ENCODE measurements around the gene MAD1L1. TPM values are rescaled to one million over a fixed set of nuclear protein-coding genes. Genes with fewer than 3 reads are reported as not detected.

MAD1L1 gene
- total RNA-seq, 4 donors from 2014 or later = 60.3 to 149 (median 73.7) TPM

DNA sequence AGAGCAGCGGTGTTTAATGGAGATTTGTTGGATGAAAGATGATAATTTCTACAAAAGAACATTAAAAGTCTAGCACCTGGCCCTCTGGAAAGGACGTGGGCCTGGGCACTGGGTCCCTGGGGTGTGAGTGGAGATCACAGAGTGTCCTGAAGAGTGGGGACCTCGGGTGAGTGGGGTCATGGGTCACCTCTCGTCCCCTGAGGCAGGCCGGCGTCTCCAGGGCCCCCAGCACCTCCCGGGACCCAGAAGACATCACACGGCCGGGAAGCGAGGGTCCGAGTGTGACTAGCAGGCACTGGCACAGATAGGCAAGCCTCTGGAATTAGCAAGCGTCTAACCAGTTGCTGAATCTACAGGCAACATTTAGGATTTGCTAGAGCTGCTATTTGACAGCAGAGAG, 257.2 kb downstream of the MAD1L1 start:
- H3K4me1 ChIP-seq = no peaks in the 10 kb centered on the region
- H3K36me3 ChIP-seq = peaks cover 0 to 70% (median 0%) of the 10 kb centered on the region in 3 donors
- 85 to 89% methylated on average over 12 of the region's 12 CpGs for WGBS, 2 donors
- H3K9me3 ChIP-seq = peaks cover 0 to 12% (median 0%) of the 10 kb centered on the region in 4 donors
- no peak overlapping the region for H3K4me3 ChIP-seq
- TF ChIP-seq CTCF (IDR thresholded peaks at IDR 0.05) (no peak), POLR2A (IDR thresholded peaks at IDR 0.05) (no peak), EP300 (IDR thresholded peaks at IDR 0.05) (no peak)
- H3K27ac ChIP-seq = no peak overlapping the region
- DNase-seq (ENCODE audit: low spot score in 2 of 2) = no peak
- H3K27me3 ChIP-seq = no peaks in the 10 kb centered on the region

DNA sequence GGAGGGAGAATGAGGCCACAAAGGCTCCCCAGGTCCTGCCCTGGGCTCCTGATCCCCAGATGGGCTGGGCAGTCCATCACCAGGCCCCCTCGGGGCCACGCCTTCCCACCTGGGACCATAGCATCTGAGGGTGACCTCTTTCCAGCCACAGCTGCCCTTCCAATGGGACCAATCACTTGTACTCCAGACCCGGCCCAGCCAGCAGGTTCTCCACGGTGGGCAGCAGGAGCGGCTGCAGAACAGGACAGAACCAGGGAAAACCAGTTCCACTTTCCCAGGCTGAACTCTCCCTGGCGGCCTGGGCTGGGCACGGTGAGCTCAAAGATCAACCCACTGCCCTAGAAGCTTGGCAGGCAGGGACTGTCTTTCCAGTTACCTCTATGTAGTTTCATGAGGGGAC, 257.6 kb downstream of the MAD1L1 start:
- no peak overlapping the region for H3K27ac ChIP-seq
- no peak for DNase-seq (ENCODE audit: low spot score in 2 of 2)
- TF ChIP-seq EP300 (IDR thresholded peaks at IDR 0.05) (no peak), CTCF (IDR thresholded peaks at IDR 0.05) (no peak), POLR2A (IDR thresholded peaks at IDR 0.05) (no peak)
- no peaks in the 10 kb centered on the region for H3K27me3 ChIP-seq
- H3K4me1 ChIP-seq = no peaks in the 10 kb centered on the region
- peaks cover 0 to 66% (median 0%) of the 10 kb centered on the region in 3 donors for H3K36me3 ChIP-seq
- WGBS, 2 donors = 94 to 97% methylated on average over 7 of the region's 7 CpGs
- peaks cover 0 to 12% (median 0%) of the 10 kb centered on the region in 4 donors for H3K9me3 ChIP-seq
- no peak overlapping the region for H3K4me3 ChIP-seq

DNA sequence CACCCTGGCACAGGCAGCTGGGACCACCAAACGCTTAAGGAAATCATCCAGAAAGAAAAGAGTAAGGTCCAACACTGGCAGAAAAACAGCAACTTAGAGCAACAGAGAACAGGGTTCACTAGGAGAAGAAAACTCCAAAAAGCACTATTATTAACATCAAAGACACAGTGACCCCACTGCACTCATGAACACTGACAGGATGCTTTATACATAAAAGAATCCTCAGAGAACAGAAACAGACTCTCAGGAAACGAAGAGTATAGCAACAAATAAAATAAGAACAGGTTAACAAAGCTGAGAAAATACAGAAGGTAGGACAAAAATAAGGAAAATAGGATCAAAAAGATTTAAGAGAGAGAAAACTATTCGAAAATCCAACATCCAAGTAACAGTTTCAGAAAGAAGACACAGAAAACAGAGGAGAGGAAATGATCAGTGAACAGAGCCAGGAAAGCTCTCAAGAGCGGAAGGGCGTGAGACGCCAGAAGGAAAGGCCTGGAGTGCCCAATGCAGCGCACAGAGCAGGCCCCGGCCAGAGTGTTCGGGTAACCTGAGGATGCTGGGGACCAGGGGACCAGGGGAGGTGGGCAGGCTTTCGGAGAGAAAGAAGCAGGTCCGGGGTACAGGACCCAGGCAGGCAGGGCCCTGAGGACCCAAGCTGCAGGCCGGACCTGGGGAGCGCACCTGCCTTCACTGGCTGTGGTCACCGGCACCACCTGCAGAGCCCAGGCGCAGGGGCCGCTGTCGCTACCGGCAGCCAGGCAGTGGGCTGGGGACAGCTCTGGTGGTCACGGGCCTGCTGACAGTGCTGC, 258.2 kb downstream of the MAD1L1 start:
- Histone ChIP-seq H3K27me3 (no peaks in the 10 kb centered on the region), H3K36me3 (peaks cover 0 to 59% (median 0%) of the 10 kb centered on the region in 3 donors), H3K4me1 (no peaks in the 10 kb centered on the region), H3K9me3 (peaks cover 0 to 12% (median 0%) of the 10 kb centered on the region in 4 donors), H3K27ac (no peak overlapping the region), H3K4me3 (no peak overlapping the region)
- TF ChIP-seq POLR2A (IDR thresholded peaks at IDR 0.05) (no peak), EP300 (IDR thresholded peaks at IDR 0.05) (no peak), CTCF (IDR thresholded peaks at IDR 0.05) (no peak)
- 62 to 71% methylated on average over 12 to 14 of the region's 19 CpGs for WGBS, 2 donors
- DNase-seq (ENCODE audit: low spot score in 2 of 2) = no peak

GRCh38 chr7:1973321-1974251, 259.2 kb downstream of the MAD1L1 start:
- Histone ChIP-seq H3K36me3 (peaks cover 0 to 53% (median 0%) of the 10 kb centered on the region in 3 donors), H3K4me1 (no peaks in the 10 kb centered on the region), H3K27me3 (no peaks in the 10 kb centered on the region), H3K9me3 (peaks cover 0 to 12% (median 0%) of the 10 kb centered on the region in 4 donors), H3K4me3 (no peak overlapping the region), H3K27ac (no peak overlapping the region)
- TF ChIP-seq POLR2A (IDR thresholded peaks at IDR 0.05) (no peak), CTCF (IDR thresholded peaks at IDR 0.05) (no peak), EP300 (IDR thresholded peaks at IDR 0.05) (no peak)
- 92 to 94% methylated on average over 22 to 32 of the region's 33 CpGs for WGBS, 2 donors
- DNase-seq (ENCODE audit: low spot score in 2 of 2) = no peak
